Astrocyte (in vitro differentiated cells and primary cell): ENCODE measurements around the gene MARCHF9. TPM values are rescaled to one million over a fixed set of nuclear protein-coding genes. Genes with fewer than 3 reads are reported as not detected.

Source experiments
- DNase-seq: peaks from one replicate; pipeline ENCODE4 v3.0.0-alpha.2; 2010; ENCODE audit warnings: low read depth
- FAIRE-seq: peaks from 2 replicates; lab custom pipeline; 2011; peaks lifted over from hg19 to GRCh38; lab: Jason Lieb, UNC
- H2AFZ ChIP-seq: 2 replicates; pipeline ENCODE4 v1.6.0; 2012; ENCODE audit warnings: low read depth, low read length, inconsistent platforms
- H3K27ac ChIP-seq: 2 replicates; pipeline ENCODE4 v1.5.1; 2011; ENCODE audit warnings: low read depth, low read length, inconsistent platforms
- H3K27me3 ChIP-seq: 2 replicates; pipeline ENCODE4 v1.6.0; 2011; ENCODE audit warnings: low read length, inconsistent platforms; ENCODE audit not compliant: insufficient read depth
- H3K36me3 ChIP-seq: 2 replicates; pipeline ENCODE4 v1.5.1; 2011; ENCODE audit warnings: low read length, inconsistent platforms; ENCODE audit not compliant: insufficient read depth
- H3K4me1 ChIP-seq: 2 replicates; pipeline ENCODE4 v1.5.1; 2011; ENCODE audit warnings: low read length, inconsistent platforms; ENCODE audit not compliant: insufficient read depth
- H3K4me2 ChIP-seq: 2 replicates; pipeline ENCODE4 v1.6.0; 2012; ENCODE audit warnings: low read length, inconsistent platforms
- H3K4me3 ChIP-seq: 2 replicates; pipeline ENCODE4 v1.5.1; 2011; ENCODE audit warnings: low read depth, mild to moderate bottlenecking, low read length, inconsistent platforms; ENCODE audit not compliant: insufficient read depth
- H3K79me2 ChIP-seq: 2 replicates; pipeline ENCODE4 v1.6.0; 2012; ENCODE audit warnings: mild to moderate bottlenecking, low read length, inconsistent platforms; ENCODE audit not compliant: insufficient read depth
- H3K9ac ChIP-seq: 2 replicates; pipeline ENCODE4 v1.6.0; 2012; ENCODE audit warnings: mild to moderate bottlenecking, low read length, inconsistent platforms
- H3K9me3 ChIP-seq: 2 replicates; pipeline ENCODE4 v1.5.1; 2012; ENCODE audit warnings: low read depth, mild to moderate bottlenecking, low read length, inconsistent platforms; ENCODE audit not compliant: insufficient read depth
- H4K20me1 ChIP-seq: 2 replicates; pipeline ENCODE4 v1.6.0; 2012; ENCODE audit warnings: low read length, inconsistent platforms; ENCODE audit not compliant: insufficient read depth
- H3K27ac Mint-ChIP-seq: one replicate; pipeline ENCODE4 v1.8.0; 2021; ENCODE audit warnings: mild to moderate bottlenecking, mixed read lengths; ENCODE audit not compliant: unreplicated experiment
- H3K27me3 Mint-ChIP-seq: one replicate; pipeline ENCODE4 v1.8.0; 2021; ENCODE audit warnings: low read depth, mixed read lengths; ENCODE audit not compliant: unreplicated experiment
- H3K36me3 Mint-ChIP-seq: one replicate; pipeline ENCODE4 v1.8.0; 2021; ENCODE audit warnings: low read depth, mixed read lengths; ENCODE audit not compliant: unreplicated experiment
- H3K4me1 Mint-ChIP-seq: one replicate; pipeline ENCODE4 v1.8.0; 2021; ENCODE audit warnings: low read depth, mixed read lengths; ENCODE audit not compliant: unreplicated experiment
- H3K4me3 Mint-ChIP-seq: one replicate; pipeline ENCODE4 v1.8.0; 2021; ENCODE audit warnings: mild to moderate bottlenecking, moderate library complexity, mixed read lengths; ENCODE audit not compliant: unreplicated experiment
- H3K9me3 Mint-ChIP-seq: one replicate; pipeline ENCODE4 v1.8.0; 2021; ENCODE audit warnings: mild to moderate bottlenecking, mixed read lengths; ENCODE audit not compliant: unreplicated experiment
- CTCF ChIP-seq: IDR thresholded peaks from 2 replicates; pipeline ENCODE4 v1.5.1; 2011; ENCODE audit warnings: low read depth, mild to moderate bottlenecking, inconsistent platforms, low read length, moderate library complexity; ENCODE audit not compliant: insufficient read depth
- EZH2 ChIP-seq: IDR thresholded peaks from 2 replicates; pipeline ENCODE4 v1.6.1; 2012; ENCODE audit warnings: mild to moderate bottlenecking, low read length, inconsistent platforms; ENCODE audit not compliant: insufficient read depth
- total RNA-seq: library from RNA; stranded (reverse); gene quantifications from 2 replicates; pipeline ENCODE4 v1.2.1, GENCODE V29; 2021

Gene MARCHF9
- total RNA-seq, 1 donor from 2014 or later, result 13.0 TPM

- Histone ChIP-seq H3K27me3 (peaks cover 28% of the 10 kb centered on the region), H3K4me2 (no peak overlapping the region), H3K4me3 (no peak overlapping the region), H3K9me3 (no peaks in the 10 kb centered on the region), H3K4me1 (peaks cover 9% of the 10 kb centered on the region), H3K79me2 (no peaks in the 10 kb centered on the region), H3K9ac (no peak overlapping the region), H3K27ac (no peak overlapping the region), H3K36me3 (no peaks in the 10 kb centered on the region), H2AFZ (no peak overlapping the region), H4K20me1 (peaks cover 13% of the 10 kb centered on the region)
- DNase-seq (no peak), FAIRE-seq (no peak)
- peaks cover 2% of the 10 kb centered on the region for H3K4me1 Mint-ChIP-seq
- no peak overlapping the region for H3K27ac Mint-ChIP-seq
- H3K36me3 Mint-ChIP-seq, result peaks cover 19% of the 10 kb centered on the region
- peaks cover 34% of the 10 kb centered on the region for H3K27me3 Mint-ChIP-seq
- H3K9me3 Mint-ChIP-seq, result no peaks in the 10 kb centered on the region
- no peak for TF ChIP-seq EZH2
- TF ChIP-seq CTCF, result no peak
- H3K4me3 Mint-ChIP-seq, result no peak overlapping the region
Measured at GRCh38 chr12:57760347-57760982, 5.6 kb downstream of the MARCHF9 start.

- Histone ChIP-seq H3K27ac (no peak overlapping the region), H3K4me1 (peaks cover 19% of the 10 kb centered on the region), H3K79me2 (no peaks in the 10 kb centered on the region), H3K36me3 (no peaks in the 10 kb centered on the region), H2AFZ (no peak overlapping the region), H3K27me3 (peaks cover 32% of the 10 kb centered on the region), H3K4me2 (no peak overlapping the region), H4K20me1 (peaks cover 13% of the 10 kb centered on the region), H3K9ac (no peak overlapping the region), H3K4me3 (no peak overlapping the region), H3K9me3 (no peaks in the 10 kb centered on the region)
- H3K36me3 Mint-ChIP-seq, result peaks cover 19% of the 10 kb centered on the region
- H3K27me3 Mint-ChIP-seq, result peaks cover 40% of the 10 kb centered on the region
- H3K27ac Mint-ChIP-seq, result no peak overlapping the region
- FAIRE-seq (no peak), DNase-seq (no peak)
- H3K9me3 Mint-ChIP-seq, result no peaks in the 10 kb centered on the region
- no peak overlapping the region for H3K4me3 Mint-ChIP-seq
- TF ChIP-seq EZH2 (no peak), CTCF (no peak)
- H3K4me1 Mint-ChIP-seq, result peaks cover 6% of the 10 kb centered on the region
Measured at GRCh38 chr12:57761391-57761998, 6.6 kb downstream of the MARCHF9 start.

GRCh38 chr12:57762463-57762862 lies 7.6 kb downstream of the MARCHF9 start:
- Histone ChIP-seq H3K4me3 (no peak overlapping the region), H3K27me3 (peaks cover 36% of the 10 kb centered on the region), H3K9me3 (no peaks in the 10 kb centered on the region), H2AFZ (no peak overlapping the region), H3K4me1 (peaks cover 26% of the 10 kb centered on the region), H3K36me3 (no peaks in the 10 kb centered on the region), H3K79me2 (no peaks in the 10 kb centered on the region), H3K9ac (no peak overlapping the region), H3K27ac (no peak overlapping the region), H4K20me1 (peaks cover 10% of the 10 kb centered on the region), H3K4me2 (no peak overlapping the region)
- FAIRE-seq (no peak), DNase-seq (no peak)
- Mint-ChIP-seq H3K36me3 (peaks cover 19% of the 10 kb centered on the region), H3K27me3 (peaks cover 49% of the 10 kb centered on the region), H3K9me3 (no peaks in the 10 kb centered on the region), H3K4me1 (peaks cover 5% of the 10 kb centered on the region), H3K27ac (no peak overlapping the region), H3K4me3 (no peak overlapping the region)
- TF ChIP-seq CTCF (no peak), EZH2 (no peak)
